ENCODE data around the gene SAYSD1.

The SAYSD1 gene

DNA sequence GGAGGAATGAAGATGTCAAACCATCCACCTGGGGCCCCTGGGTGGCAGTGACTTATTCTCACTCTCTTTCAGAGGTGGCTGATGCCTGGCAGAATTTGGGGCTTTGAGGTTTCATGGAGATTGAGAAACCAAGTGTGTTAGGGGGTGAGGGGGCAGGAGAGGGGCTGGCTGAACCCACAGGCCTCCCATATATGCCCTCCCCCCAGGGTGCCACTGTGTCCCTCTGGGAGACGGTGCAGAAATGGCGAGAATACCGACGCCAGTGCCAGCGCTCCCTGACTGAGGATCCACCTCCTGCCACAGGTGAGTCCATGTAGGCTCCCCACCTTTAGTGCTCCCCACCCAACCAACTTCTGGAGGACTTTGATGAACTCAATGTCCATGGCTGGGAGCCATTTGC, 58.8 kb downstream of the SAYSD1 start:
- no peak for DNase-seq

DNA sequence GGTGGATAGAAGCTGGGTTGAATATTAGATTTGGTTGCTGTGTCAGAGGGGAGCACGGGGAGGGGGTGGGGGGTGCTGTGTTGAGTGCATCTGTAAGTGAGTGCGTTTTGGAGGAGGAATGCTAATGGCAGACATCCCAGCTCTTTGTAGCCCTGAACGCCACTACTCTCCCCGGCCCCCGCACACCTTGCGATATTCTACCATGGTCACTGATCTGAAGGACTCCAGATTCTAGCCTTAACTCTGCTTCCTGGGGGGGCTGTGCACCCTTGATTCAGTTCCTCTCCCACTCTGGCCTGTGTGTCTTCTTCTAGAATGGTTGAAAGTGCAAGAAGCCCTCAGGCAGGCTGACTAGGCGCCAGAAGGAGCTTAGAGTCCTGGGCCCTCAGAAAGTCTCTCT, 59.3 kb downstream of the SAYSD1 start:
- no peak for DNase-seq

DNA sequence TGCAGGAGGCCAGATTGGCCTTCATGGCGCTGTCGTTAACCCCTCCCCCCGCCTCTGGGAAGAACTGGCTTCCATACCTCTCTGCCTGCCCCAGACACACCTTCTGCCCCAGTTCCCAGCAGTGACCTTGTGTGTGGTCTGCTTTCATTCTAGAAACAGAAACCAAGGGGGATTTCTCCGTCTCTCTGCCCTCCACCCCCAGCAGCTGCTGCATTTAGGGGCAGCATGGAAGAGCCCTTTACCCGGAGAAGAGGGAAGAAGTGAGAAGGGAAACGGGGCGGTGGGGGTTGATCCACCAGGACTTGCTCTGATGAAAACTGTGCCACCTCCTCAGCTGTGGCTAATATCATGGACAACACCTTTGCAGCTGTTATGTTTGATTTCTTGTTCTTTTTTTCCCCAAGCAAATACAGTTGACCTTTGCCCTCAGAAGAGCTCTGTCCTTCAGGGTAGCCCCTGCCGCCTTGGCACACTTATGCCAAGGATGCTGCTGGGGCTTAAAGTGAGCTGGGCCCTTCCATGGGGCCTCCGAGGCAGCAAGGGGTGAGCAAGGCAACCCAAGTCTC, 60.3 kb downstream of the SAYSD1 start:
- DNase-seq: no peak

Measured in AML-193 (cell line).